ENCODE measurements around the gene SSTR4. TPM values are rescaled to one million over a fixed set of nuclear protein-coding genes. Genes with fewer than 3 reads are reported as not detected.

The SSTR4 gene
- polyA plus RNA-seq, 4 donors, result 0.16 TPM; not detected in 3

GRCh38 chr20:23084845-23085365, 49.8 kb downstream of the SSTR4 start:
- peak overlapping the region in 1 of 3 donors; percentile 31 for H3K4me3 ChIP-seq (ENCODE audit: low read depth in 1 of 3, low read length in 3 of 3)
- no peaks in the 10 kb centered on the region for H3K4me1 ChIP-seq (ENCODE audit: control insufficient read depth in 3 of 3, insufficient read depth in 2 of 3, low read depth in 1 of 3, low read length in 2 of 3)
- no peaks in the 10 kb centered on the region for H3K27me3 ChIP-seq (ENCODE audit: control insufficient read depth in 3 of 3, insufficient read depth in 3 of 3, low read length in 3 of 3)
- no peaks in the 10 kb centered on the region for H3K9me3 ChIP-seq (ENCODE audit: control insufficient read depth in 2 of 2, insufficient read depth in 1 of 2, low read depth in 1 of 2, low read length in 1 of 2)
- no peak for DNase-seq
- peak overlapping the region in 2 of 3 donors; percentile 38 to 78 for H3K27ac ChIP-seq (ENCODE audit: low read depth in 1 of 3, low read length in 2 of 3)
- WGBS, 3 donors, result 68 to 86% (median 81%) methylated on average over 19 to 24 of the region's 24 CpGs
- H3K36me3 ChIP-seq (ENCODE audit: control insufficient read depth in 3 of 3, insufficient read depth in 2 of 3, low read depth in 1 of 3, low read length in 3 of 3), result no peaks in the 10 kb centered on the region
- FAIRE-seq, result no peak

- no peaks in the 10 kb centered on the region for H3K36me3 ChIP-seq (ENCODE audit: control insufficient read depth in 3 of 3, insufficient read depth in 2 of 3, low read depth in 1 of 3, low read length in 3 of 3)
- H3K4me1 ChIP-seq (ENCODE audit: control insufficient read depth in 3 of 3, insufficient read depth in 2 of 3, low read depth in 1 of 3, low read length in 2 of 3), result no peaks in the 10 kb centered on the region
- H3K4me3 ChIP-seq (ENCODE audit: low read depth in 1 of 3, low read length in 3 of 3), result peak overlapping the region in 2 of 3 donors; percentile 10 to 31
- FAIRE-seq (no peak), DNase-seq (no peak)
- WGBS, 3 donors, result 69 to 82% (median 78%) methylated on average over 18 to 23 of the region's 23 CpGs
- H3K9me3 ChIP-seq (ENCODE audit: control insufficient read depth in 2 of 2, insufficient read depth in 1 of 2, low read depth in 1 of 2, low read length in 1 of 2), result no peaks in the 10 kb centered on the region
- peak overlapping the region in 2 of 3 donors; percentile 48 to 78 for H3K27ac ChIP-seq (ENCODE audit: low read depth in 1 of 3, low read length in 2 of 3)
- H3K27me3 ChIP-seq (ENCODE audit: control insufficient read depth in 3 of 3, insufficient read depth in 3 of 3, low read length in 3 of 3), result no peaks in the 10 kb centered on the region
Observed at GRCh38 chr20:23085436-23086055, 50.4 kb downstream of the SSTR4 start.

GRCh38 chr20:23086056-23086566, 51.0 kb downstream of the SSTR4 start, which contains the start of gene CD93:
TSS of gene CD93 (minus strand) at chr20:23086324. CDS start at chr20:23086192, 132 bp downstream.
- H3K27me3 ChIP-seq (ENCODE audit: control insufficient read depth in 3 of 3, insufficient read depth in 3 of 3, low read length in 3 of 3), result no peaks in the 10 kb centered on the region
- no peaks in the 10 kb centered on the region for H3K9me3 ChIP-seq (ENCODE audit: control insufficient read depth in 2 of 2, insufficient read depth in 1 of 2, low read depth in 1 of 2, low read length in 1 of 2)
- peak in 1 of 2 donors; percentile 8 for DNase-seq
- peak within 1 kb of the TSS in 2 of 3 donors; percentile 10 to 31 for H3K4me3 ChIP-seq (ENCODE audit: low read depth in 1 of 3, low read length in 3 of 3)
- H3K36me3 ChIP-seq (ENCODE audit: control insufficient read depth in 3 of 3, insufficient read depth in 2 of 3, low read depth in 1 of 3, low read length in 3 of 3), result no peaks in the 10 kb centered on the region
- H3K4me1 ChIP-seq (ENCODE audit: control insufficient read depth in 3 of 3, insufficient read depth in 2 of 3, low read depth in 1 of 3, low read length in 2 of 3), result no peaks in the 10 kb centered on the region
- FAIRE-seq, result no peak
- 53 to 80% (median 63%) methylated on average over 28 of the region's 28 CpGs for WGBS, 3 donors
- peak within 1 kb of the TSS in 2 of 3 donors; percentile 48 to 78 for H3K27ac ChIP-seq (ENCODE audit: low read depth in 1 of 3, low read length in 2 of 3)

GRCh38 chr20:23086931-23087411, 51.9 kb downstream of the SSTR4 start:
- 63 to 88% (median 72%) methylated on average over 14 of the region's 14 CpGs for WGBS, 3 donors
- FAIRE-seq, result no peak

GRCh38 chr20:23087587-23088251, 52.6 kb downstream of the SSTR4 start:
- DNase-seq (no peak), FAIRE-seq (no peak)
- Histone ChIP-seq H3K4me3 (ENCODE audit: low read depth in 1 of 3, low read length in 3 of 3) (no peak overlapping the region), H3K36me3 (ENCODE audit: control insufficient read depth in 3 of 3, insufficient read depth in 2 of 3, low read depth in 1 of 3, low read length in 3 of 3) (no peaks in the 10 kb centered on the region), H3K9me3 (ENCODE audit: control insufficient read depth in 2 of 2, insufficient read depth in 1 of 2, low read depth in 1 of 2, low read length in 1 of 2) (no peaks in the 10 kb centered on the region), H3K27me3 (ENCODE audit: control insufficient read depth in 3 of 3, insufficient read depth in 3 of 3, low read length in 3 of 3) (no peaks in the 10 kb centered on the region), H3K4me1 (ENCODE audit: control insufficient read depth in 3 of 3, insufficient read depth in 2 of 3, low read depth in 1 of 3, low read length in 2 of 3) (no peaks in the 10 kb centered on the region), H3K27ac (ENCODE audit: low read depth in 1 of 3, low read length in 2 of 3) (peak overlapping the region in 1 of 3 donors; percentile 78)
- WGBS, 3 donors, result 66 to 74% (median 73%) methylated on average over 9 of the region's 9 CpGs

More at GRCh38 chr20:23086931-23087411, 51.9 kb downstream of the SSTR4 start:
- H3K4me1 ChIP-seq (ENCODE audit: control insufficient read depth in 3 of 3, insufficient read depth in 2 of 3, low read depth in 1 of 3, low read length in 2 of 3), result no peaks in the 10 kb centered on the region
- DNase-seq, result no peak
- no peaks in the 10 kb centered on the region for H3K9me3 ChIP-seq (ENCODE audit: control insufficient read depth in 2 of 2, insufficient read depth in 1 of 2, low read depth in 1 of 2, low read length in 1 of 2)
- no peaks in the 10 kb centered on the region for H3K36me3 ChIP-seq (ENCODE audit: control insufficient read depth in 3 of 3, insufficient read depth in 2 of 3, low read depth in 1 of 3, low read length in 3 of 3)
- H3K27me3 ChIP-seq (ENCODE audit: control insufficient read depth in 3 of 3, insufficient read depth in 3 of 3, low read length in 3 of 3), result no peaks in the 10 kb centered on the region
- no peak overlapping the region for H3K4me3 ChIP-seq (ENCODE audit: low read depth in 1 of 3, low read length in 3 of 3)
- peak overlapping the region in 2 of 3 donors; percentile 48 to 78 for H3K27ac ChIP-seq (ENCODE audit: low read depth in 1 of 3, low read length in 2 of 3)

Other genes starting within 250 kb of the SSTR4 start
- gene THBD, start 14.4 kb downstream of the SSTR4 start, polyA plus RNA-seq, result 10 to 100 TPM in 1 of 4 donors, 1 to 10 TPM in 3; 1.8 to 29.6 (median 2.4) TPM
- gene CD93, start 51.0 kb downstream of the SSTR4 start, polyA plus RNA-seq, result 10 to 100 TPM in 2 of 4 donors, 1 to 10 TPM in 1, under 1 TPM in 1; 0.67 to 36.7 (median 8.9) TPM

All from small intestine (tissue), 7 donors.